ENCODE data around the gene OR6P1.
A peak's percentile ranks its signal among the peaks of the same experiment; 100 is the strongest.

The OR6P1 gene

DNA sequence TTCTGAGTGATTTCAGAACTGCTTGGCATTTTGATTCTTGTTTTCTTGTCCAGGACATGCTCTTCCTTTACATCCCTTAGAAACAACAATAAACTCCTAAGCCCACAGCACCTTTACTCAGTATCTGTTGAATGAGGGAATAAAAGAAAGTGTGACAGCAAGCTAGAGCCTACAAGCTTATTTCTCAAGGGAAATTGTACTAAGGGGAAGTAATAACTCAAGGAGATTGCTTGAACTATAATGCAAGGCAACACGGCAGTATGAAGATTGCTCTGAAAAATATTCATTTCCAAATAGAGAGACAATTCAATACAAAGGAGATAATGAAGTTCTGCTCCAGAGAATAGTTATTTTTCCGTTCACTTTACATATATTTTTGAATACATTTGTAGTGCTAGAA, 6.5 kb downstream of the OR6P1 start:
- peak overlapping the region in 1 of 2 experiments; percentile 13 for H3K4me3 ChIP-seq (ENCODE audit: low read depth in 1 of 2, low read length in 1 of 2)
- peak overlapping the region; percentile 86 for H3K27ac ChIP-seq
- H3K9me3 ChIP-seq = no peaks in the 10 kb centered on the region
- peaks cover 25 to 28% of the 10 kb centered on the region in 2 experiments for H3K4me1 ChIP-seq (ENCODE audit: control insufficient read depth in 1 of 2, insufficient read depth in 1 of 2, low read depth in 1 of 2, low read length in 1 of 2)
- TF ChIP-seq, protein P1, sequence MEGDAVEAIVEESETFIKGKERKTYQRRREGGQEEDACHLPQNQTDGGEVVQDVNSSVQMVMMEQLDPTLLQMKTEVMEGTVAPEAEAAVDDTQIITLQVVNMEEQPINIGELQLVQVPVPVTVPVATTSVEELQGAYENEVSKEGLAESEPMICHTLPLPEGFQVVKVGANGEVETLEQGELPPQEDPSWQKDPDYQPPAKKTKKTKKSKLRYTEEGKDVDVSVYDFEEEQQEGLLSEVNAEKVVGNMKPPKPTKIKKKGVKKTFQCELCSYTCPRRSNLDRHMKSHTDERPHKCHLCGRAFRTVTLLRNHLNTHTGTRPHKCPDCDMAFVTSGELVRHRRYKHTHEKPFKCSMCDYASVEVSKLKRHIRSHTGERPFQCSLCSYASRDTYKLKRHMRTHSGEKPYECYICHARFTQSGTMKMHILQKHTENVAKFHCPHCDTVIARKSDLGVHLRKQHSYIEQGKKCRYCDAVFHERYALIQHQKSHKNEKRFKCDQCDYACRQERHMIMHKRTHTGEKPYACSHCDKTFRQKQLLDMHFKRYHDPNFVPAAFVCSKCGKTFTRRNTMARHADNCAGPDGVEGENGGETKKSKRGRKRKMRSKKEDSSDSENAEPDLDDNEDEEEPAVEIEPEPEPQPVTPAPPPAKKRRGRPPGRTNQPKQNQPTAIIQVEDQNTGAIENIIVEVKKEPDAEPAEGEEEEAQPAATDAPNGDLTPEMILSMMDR (IDR thresholded peaks at IDR 0.05) = no peak
- H3K36me3 ChIP-seq = no peaks in the 10 kb centered on the region
- no peaks in the 10 kb centered on the region for H3K27me3 ChIP-seq

DNA sequence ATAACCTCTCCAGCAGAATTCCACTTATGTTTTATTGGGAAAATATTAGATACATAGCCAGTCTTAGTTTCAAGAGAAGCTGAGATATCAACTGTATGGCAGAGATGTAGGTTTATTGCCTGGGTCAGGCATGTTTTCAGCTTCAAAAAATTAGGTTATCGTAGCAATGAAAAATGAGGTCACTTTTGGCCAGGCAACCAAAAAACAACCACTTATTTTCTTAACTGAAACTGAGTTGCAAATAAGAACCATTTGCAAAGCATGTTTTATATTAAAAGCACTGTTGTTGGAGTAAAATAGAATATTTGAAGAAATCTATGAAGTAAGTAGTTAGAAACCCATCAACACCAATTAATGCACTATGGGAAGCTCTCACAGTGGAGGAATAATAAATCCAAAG, 10.7 kb downstream of the OR6P1 start:
- H3K36me3 ChIP-seq = no peaks in the 10 kb centered on the region
- peaks cover 20 to 22% of the 10 kb centered on the region in 2 experiments for H3K4me1 ChIP-seq (ENCODE audit: control insufficient read depth in 1 of 2, insufficient read depth in 1 of 2, low read depth in 1 of 2, low read length in 1 of 2)
- no peak overlapping the region for H3K4me3 ChIP-seq (ENCODE audit: low read depth in 1 of 2, low read length in 1 of 2)
- H3K9me3 ChIP-seq = no peaks in the 10 kb centered on the region
- TF ChIP-seq, protein P1 (IDR thresholded peaks at IDR 0.05) = no peak
- no peaks in the 10 kb centered on the region for H3K27me3 ChIP-seq
- no peak overlapping the region for H3K27ac ChIP-seq

GRCh38 chr1:158554352-158554751, 16.0 kb downstream of the OR6P1 start, which contains the start of gene OR6Y1:
Gene OR6Y1, minus strand, starts transcription at chr1:158554405. Its CDS starts 6,300 bp downstream, at chr1:158548105.
- no peak within 1 kb of the TSS for H3K27ac ChIP-seq
- no peaks in the 10 kb centered on the region for H3K4me1 ChIP-seq (ENCODE audit: control insufficient read depth in 1 of 2, insufficient read depth in 1 of 2, low read depth in 1 of 2, low read length in 1 of 2)
- no peaks in the 10 kb centered on the region for H3K9me3 ChIP-seq
- H3K27me3 ChIP-seq = no peaks in the 10 kb centered on the region
- H3K4me3 ChIP-seq (ENCODE audit: low read depth in 1 of 2, low read length in 1 of 2) = no peak within 1 kb of the TSS
- H3K36me3 ChIP-seq = no peaks in the 10 kb centered on the region
- TF ChIP-seq, protein P1 (IDR thresholded peaks at IDR 0.05) = no peak

GRCh38 chr1:158552296-158552695, 18.1 kb downstream of the OR6P1 start:
- Histone ChIP-seq H3K4me3 (ENCODE audit: low read depth in 1 of 2, low read length in 1 of 2) (no peak overlapping the region), H3K27ac (no peak overlapping the region), H3K9me3 (no peaks in the 10 kb centered on the region), H3K4me1 (ENCODE audit: control insufficient read depth in 1 of 2, insufficient read depth in 1 of 2, low read depth in 1 of 2, low read length in 1 of 2) (no peaks in the 10 kb centered on the region), H3K36me3 (no peaks in the 10 kb centered on the region), H3K27me3 (no peaks in the 10 kb centered on the region)
- TF ChIP-seq, protein P1 (IDR thresholded peaks at IDR 0.05) = no peak

DNA sequence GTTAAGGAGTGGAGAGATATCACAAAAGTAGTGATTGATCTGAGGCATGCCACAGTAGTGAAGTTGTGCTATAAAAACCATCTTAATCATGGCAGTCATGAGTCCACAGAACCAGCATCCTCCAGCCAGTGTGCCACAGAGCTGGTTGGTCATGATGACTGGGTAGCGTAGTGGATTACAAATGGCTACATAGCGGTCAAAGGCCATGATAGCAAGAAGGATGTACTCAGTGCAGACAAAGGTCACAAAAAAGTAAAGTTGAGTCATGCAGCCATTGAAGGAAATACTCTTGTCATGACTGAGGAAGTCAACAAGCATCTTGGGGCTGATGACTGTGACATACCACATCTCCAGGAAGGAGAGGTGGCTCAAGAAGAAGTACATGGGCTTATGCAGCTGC, 22.8 kb downstream of the OR6P1 start:
- H3K9me3 ChIP-seq = no peaks in the 10 kb centered on the region
- H3K27me3 ChIP-seq = no peaks in the 10 kb centered on the region
- H3K36me3 ChIP-seq = no peaks in the 10 kb centered on the region
- H3K27ac ChIP-seq = no peak overlapping the region
- no peak overlapping the region for H3K4me3 ChIP-seq (ENCODE audit: low read depth in 1 of 2, low read length in 1 of 2)
- TF ChIP-seq, protein P1 (IDR thresholded peaks at IDR 0.05) = no peak
- no peaks in the 10 kb centered on the region for H3K4me1 ChIP-seq (ENCODE audit: control insufficient read depth in 1 of 2, insufficient read depth in 1 of 2, low read depth in 1 of 2, low read length in 1 of 2)

DNA sequence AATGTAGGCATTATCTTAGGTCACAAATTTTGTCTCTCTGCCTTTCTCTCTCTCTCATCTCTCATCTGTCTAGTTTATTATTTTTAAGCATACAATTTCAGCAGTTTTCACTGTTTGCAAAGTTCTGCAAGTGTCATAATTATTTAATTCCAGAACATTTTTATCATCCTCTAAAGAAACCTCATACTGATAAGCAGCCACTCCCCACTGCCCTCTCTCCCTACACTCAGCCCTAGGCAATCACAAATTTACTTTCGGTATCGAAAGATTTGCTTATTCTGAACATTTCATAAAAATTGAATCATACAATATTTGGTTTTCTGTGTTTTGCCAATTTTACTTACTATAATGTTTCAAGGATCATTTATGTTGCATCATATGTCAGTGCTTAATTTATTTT, 32.8 kb downstream of the OR6P1 start:
- Histone ChIP-seq H3K27me3 (no peaks in the 10 kb centered on the region), H3K4me3 (ENCODE audit: low read depth in 1 of 2, low read length in 1 of 2) (no peak overlapping the region), H3K4me1 (ENCODE audit: control insufficient read depth in 1 of 2, insufficient read depth in 1 of 2, low read depth in 1 of 2, low read length in 1 of 2) (no peaks in the 10 kb centered on the region), H3K9me3 (no peaks in the 10 kb centered on the region), H3K27ac (no peak overlapping the region), H3K36me3 (no peaks in the 10 kb centered on the region)
- TF ChIP-seq, protein P1 (IDR thresholded peaks at IDR 0.05) = no peak

Data from neutrophil (primary cell).